ENCODE results near the gene MRPL20. TPM values are rescaled to one million over a fixed set of nuclear protein-coding genes. Genes with fewer than 3 reads are reported as not detected.

The MRPL20 gene
- polyA plus RNA-seq, 1 of the 3 experiments (the other 2 are of a cell fraction) = 210 TPM

GRCh38 chr1:1359308-1359663 lies 47.8 kb downstream of the MRPL20 start:
- no peak for TF ChIP-seq MXI1 (IDR thresholded peaks at IDR 0.05; ENCODE audit: low read depth, low read length)
- TF ChIP-seq PBX3 (IDR thresholded peaks at IDR 0.05) = no peak
- no peak for TF ChIP-seq TCF12 (IDR thresholded peaks at IDR 0.05)
- TF ChIP-seq USF1 (IDR thresholded peaks at IDR 0.05; ENCODE audit: borderline replicate concordance, low read depth) = no peak
- no peak for TF ChIP-seq MAX (IDR thresholded peaks at IDR 0.05; ENCODE audit: low read depth)
- no peak for TF ChIP-seq EZH2phosphoT487 (IDR thresholded peaks at IDR 0.05; ENCODE audit: borderline replicate concordance, low read depth)
- TF ChIP-seq USF2 (IDR thresholded peaks at IDR 0.05; ENCODE audit: borderline replicate concordance, low read depth, low read length) = no peak
- no peak for TF ChIP-seq MEF2A (IDR thresholded peaks at IDR 0.05; ENCODE audit: borderline replicate concordance, low read depth)
- Histone ChIP-seq H3F3A (replicated peaks; ENCODE audit: insufficient read depth) (peaks cover 7% of the 10 kb centered on the region), H3K9me3 (no peaks in the 10 kb centered on the region), H3K4me1 (ENCODE audit: control insufficient read depth in 1 of 2, insufficient read depth in 2 of 2, low read depth in 1 of 2, low read length in 1 of 2) (peaks cover 20 to 46% of the 10 kb centered on the region in 2 experiments; a peak in 3 of 4 replicates), H3K4me3 (ENCODE audit: low read depth in 2 of 2, low read length in 1 of 2) (no peak overlapping the region), H3K27ac (ENCODE audit: low read depth in 2 of 2, low read length in 1 of 2) (peak overlapping the region; percentile 88 to 98), H3K9ac (peak overlapping the region; percentile 67; the same call in 1 of the 2 replicates), H3K27me3 (ENCODE audit: insufficient read depth) (no peaks in the 10 kb centered on the region), H3K4me2 (peak overlapping the region; percentile 70), H2AFZ (ENCODE audit: low read depth) (0 out of 2 replicates have a peak overlapping the region, but pooled peaks have one; percentile 41), H3K36me3 (replicated peaks in 1 of 2; ENCODE audit: control insufficient read depth in 1 of 2, insufficient read depth in 2 of 2, low read length in 1 of 2) (no peaks in the 10 kb centered on the region), H3K79me2 (ENCODE audit: insufficient read depth) (no peaks in the 10 kb centered on the region), H3K9me2 (no peaks in the 10 kb centered on the region), H4K20me1 (ENCODE audit: insufficient read depth) (no peaks in the 10 kb centered on the region)
- ChIA-PET CTCF (interaction anchor here (0.8 to 3.6 kb wide), 2 partner anchors 11 to 12 kb away, joined by 4 to 37 read pairs; no protein-coding TSS in a partner anchor), POLR2A (interaction anchor here (0.7 to 1.6 kb wide), 3 partner anchors 10 to 16 kb away, joined by 3 to 6 read pairs (median 3); partner anchors contain the start of gene AURKAIP1)
- 91% methylated on average over 3 of the region's 6 CpGs for WGBS (ENCODE audit: low lambda C conversion rate)
- no peak for DNase-seq

GRCh38 chr1:1358433-1359271 lies 48.4 kb downstream of the MRPL20 start, which contains the start of gene MXRA8:
Gene MXRA8 (minus strand): TSS chr1:1358555. CDS start chr1:1358504, 51 bp downstream.
- H4K20me1 ChIP-seq (ENCODE audit: insufficient read depth) = no peaks in the 10 kb centered on the region
- no peaks in the 10 kb centered on the region for H3K9me3 ChIP-seq
- H3K27me3 ChIP-seq (ENCODE audit: insufficient read depth) = no peaks in the 10 kb centered on the region
- peak within 1 kb of the TSS; percentile 70; the same call in 1 of the 2 replicates for H3K4me2 ChIP-seq
- peaks cover 20 to 52% of the 10 kb centered on the region in 2 experiments; a peak in 3 of 4 replicates for H3K4me1 ChIP-seq (ENCODE audit: control insufficient read depth in 1 of 2, insufficient read depth in 2 of 2, low read depth in 1 of 2, low read length in 1 of 2)
- H3K27ac ChIP-seq (ENCODE audit: low read depth in 2 of 2, low read length in 1 of 2) = peak within 1 kb of the TSS; percentile 88 to 98
- H2AFZ ChIP-seq (ENCODE audit: low read depth) = 0 out of 2 replicates have a peak within 1 kb of the TSS, but pooled peaks have one; percentile 41
- H3K9ac ChIP-seq = peak within 1 kb of the TSS; percentile 67; the same call in 1 of the 2 replicates
- DNase-seq = no peak
- POLR2A ChIA-PET = interaction anchor here (1.0 to 1.6 kb wide), 2 partner anchors 11 to 17 kb away, joined by 3 to 6 read pairs; partner anchors contain the start of gene AURKAIP1
- H3K9me2 ChIP-seq = no peaks in the 10 kb centered on the region
- 86% methylated on average over 25 of the region's 29 CpGs for WGBS (ENCODE audit: low lambda C conversion rate)
- no peaks in the 10 kb centered on the region for H3K79me2 ChIP-seq (ENCODE audit: insufficient read depth)
- H3K36me3 ChIP-seq (replicated peaks in 1 of 2; ENCODE audit: control insufficient read depth in 1 of 2, insufficient read depth in 2 of 2, low read length in 1 of 2) = no peaks in the 10 kb centered on the region
- CTCF ChIA-PET = interaction anchor here (0.8 to 3.6 kb wide), 2 partner anchors 12 kb away, joined by 4 to 37 read pairs; no protein-coding TSS in a partner anchor
- H3K4me3 ChIP-seq (ENCODE audit: low read depth in 2 of 2, low read length in 1 of 2) = no peak within 1 kb of the TSS
- H3F3A ChIP-seq (replicated peaks; ENCODE audit: insufficient read depth) = peaks cover 7% of the 10 kb centered on the region
- TF ChIP-seq CHD2 (IDR thresholded peaks at IDR 0.05; ENCODE audit: low read length, partially characterized antibody) = no peak
- no peak for TF ChIP-seq NFIC (IDR thresholded peaks at IDR 0.05; ENCODE audit: borderline replicate concordance)
- TF ChIP-seq MXI1 (IDR thresholded peaks at IDR 0.05; ENCODE audit: low read depth, low read length) = no peak
- TF ChIP-seq, protein P1, sequence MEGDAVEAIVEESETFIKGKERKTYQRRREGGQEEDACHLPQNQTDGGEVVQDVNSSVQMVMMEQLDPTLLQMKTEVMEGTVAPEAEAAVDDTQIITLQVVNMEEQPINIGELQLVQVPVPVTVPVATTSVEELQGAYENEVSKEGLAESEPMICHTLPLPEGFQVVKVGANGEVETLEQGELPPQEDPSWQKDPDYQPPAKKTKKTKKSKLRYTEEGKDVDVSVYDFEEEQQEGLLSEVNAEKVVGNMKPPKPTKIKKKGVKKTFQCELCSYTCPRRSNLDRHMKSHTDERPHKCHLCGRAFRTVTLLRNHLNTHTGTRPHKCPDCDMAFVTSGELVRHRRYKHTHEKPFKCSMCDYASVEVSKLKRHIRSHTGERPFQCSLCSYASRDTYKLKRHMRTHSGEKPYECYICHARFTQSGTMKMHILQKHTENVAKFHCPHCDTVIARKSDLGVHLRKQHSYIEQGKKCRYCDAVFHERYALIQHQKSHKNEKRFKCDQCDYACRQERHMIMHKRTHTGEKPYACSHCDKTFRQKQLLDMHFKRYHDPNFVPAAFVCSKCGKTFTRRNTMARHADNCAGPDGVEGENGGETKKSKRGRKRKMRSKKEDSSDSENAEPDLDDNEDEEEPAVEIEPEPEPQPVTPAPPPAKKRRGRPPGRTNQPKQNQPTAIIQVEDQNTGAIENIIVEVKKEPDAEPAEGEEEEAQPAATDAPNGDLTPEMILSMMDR (IDR thresholded peaks at IDR 0.05) = no peak
- no peak for TF ChIP-seq TCF12 (IDR thresholded peaks at IDR 0.05)
- no peak for TF ChIP-seq YY1 (IDR thresholded peaks at IDR 0.05; ENCODE audit: low read depth)
- TF ChIP-seq EZH2phosphoT487 (IDR thresholded peaks at IDR 0.05; ENCODE audit: borderline replicate concordance, low read depth) = no peak
- no peak for TF ChIP-seq NRF1 (IDR thresholded peaks at IDR 0.05; ENCODE audit: low read depth, low read length)
- no peak for TF ChIP-seq TEAD4 (IDR thresholded peaks at IDR 0.05; ENCODE audit: borderline replicate concordance, insufficient read depth)
- no peak for TF ChIP-seq ELF1 (IDR thresholded peaks at IDR 0.05)
- TF ChIP-seq USF1 (IDR thresholded peaks at IDR 0.05; ENCODE audit: borderline replicate concordance, low read depth) = no peak
- TF ChIP-seq ZBTB33 (IDR thresholded peaks at IDR 0.05; ENCODE audit: borderline replicate concordance, low read depth) = no peak

Measured in SK-N-SH (cell line).